HCT116 (cell line): ENCODE results near the gene SPSB1. TPM values are rescaled to one million over a fixed set of nuclear protein-coding genes. Genes with fewer than 3 reads are reported as not detected.

Source experiments
- ATAC-seq: fragments of 200-7000 bp; cut with Tn5 transposase; 2 replicates; pipeline ENCODE4 v1.9.1; 2020; ENCODE audit warnings: mild to moderate bottlenecking, moderate library complexity
- BruUV-seq: library from RNA; stranded (reverse); fragments of 400-500 nt; replicated peaks from 2 replicates; lab custom pipeline; 2021; lab: Mats Ljungman, UMichigan
- CTCF ChIA-PET: fragments of 300-600 bp; sonication (Branson Sonifier 250); formaldehyde crosslinking; loops from one replicate; lab custom pipeline; 2021; ENCODE audit warnings: antibody characterized with exemption; lab: Charles Lee
- POLR2A ChIA-PET: fragments of 300-600, 350-600 bp; sonication (Branson Sonifier 250); formaldehyde crosslinking; loops from one replicate; lab custom pipeline; 2021; ENCODE audit warnings: antibody characterized with exemption; lab: Charles Lee
- RAD21 ChIA-PET, 2 experiments: fragments of 300-600 bp; sonication (Branson Sonifier 250); formaldehyde crosslinking; loops; one replicate each; lab custom pipeline; 2023; ENCODE audit warnings: low total read pairs in 2 of 2; ENCODE audit not compliant: uncharacterized antibody in 2 of 2, unreplicated experiment in 2 of 2, low non-redundant PET in 1 of 2; lab: Charles Lee
- DNase-seq: peaks from one replicate; pipeline ENCODE4 v3.0.0-alpha.2; 2010; ENCODE audit warnings: low read depth, low spot score
- H2AFZ ChIP-seq: fragments of 200-600 bp; shearing (Covaris generic), sonication (generic); 2 replicates; pipeline ENCODE4 v1.6.1; 2017; ENCODE audit warnings: low read depth, mixed run types, mixed read lengths, antibody characterized with exemption, low read length; ENCODE audit not compliant: poor library complexity, severe bottlenecking
- H3K27ac ChIP-seq: 2 replicates; pipeline ENCODE4 v1.5.1; 2012; ENCODE audit warnings: low read depth, low read length
- H3K27me3 ChIP-seq: fragments of 200-600 bp; sonication (generic); 2 replicates; pipeline ENCODE4 v1.6.1; 2016; ENCODE audit warnings: mixed run types, low read length, mixed read lengths; ENCODE audit not compliant: insufficient read depth
- H3K36me3 ChIP-seq, 2 experiments: fragments of 200-500 bp in 1 of 2; fragments of 200-600 bp in 1 of 2; sonication (Bioruptor generic) in 1 of 2; sonication (generic) in 1 of 2; 2 replicates each; pipeline versions ENCODE4 v1.5.1 to v1.6.1; 2014 to 2016; ENCODE audit warnings: low read length in 2 of 2, inconsistent platforms in 1 of 2, mixed read lengths in 1 of 2, mixed run types in 1 of 2; ENCODE audit not compliant: insufficient read depth in 2 of 2, control insufficient read depth in 1 of 2
- H3K4me1 ChIP-seq, 2 experiments: fragments of 200-600 bp in 1 of 2; sonication (generic) in 1 of 2; 2 replicates each; pipeline versions ENCODE4 v1.5.1 to v1.6.1; 2012 to 2017; ENCODE audit warnings: low read length in 2 of 2, inconsistent platforms in 1 of 2, mild to moderate bottlenecking in 1 of 2, mixed read lengths in 1 of 2, mixed run types in 1 of 2, moderate library complexity in 1 of 2; ENCODE audit not compliant: insufficient read depth in 2 of 2, control insufficient read depth in 1 of 2
- H3K4me2 ChIP-seq: fragments of 200-600 bp; sonication (generic); 2 replicates; pipeline ENCODE4 v1.6.1; 2017; ENCODE audit warnings: mixed run types, low read length, mixed read lengths
- H3K4me3 ChIP-seq, 2 experiments: fragments of 200-600 bp in 1 of 2; sonication (generic) in 1 of 2; replicated peaks in 1 of 2; 2 replicates each; pipeline ENCODE4 v1.5.1; 2011 to 2016; ENCODE audit warnings: low read length in 2 of 2, control low read depth in 1 of 2, low read depth in 1 of 2, mild to moderate bottlenecking in 1 of 2, mixed read lengths in 1 of 2, mixed run types in 1 of 2
- H3K79me2 ChIP-seq: fragments of 200-600 bp; sonication (generic); 2 replicates; pipeline ENCODE4 v1.6.1; 2017; ENCODE audit warnings: mild to moderate bottlenecking, mixed run types, low read length, moderate library complexity, mixed read lengths; ENCODE audit not compliant: insufficient read depth
- H3K9ac ChIP-seq: fragments of 200-600 bp; sonication (generic); 2 replicates; pipeline ENCODE4 v1.6.1; 2016; ENCODE audit warnings: low read length, mixed read lengths
- H3K9me2 ChIP-seq: fragments of 200-600 bp; sonication (generic), shearing (Covaris generic); 2 replicates; pipeline ENCODE4 v1.6.1; 2017; ENCODE audit warnings: mixed run types, mild to moderate bottlenecking, moderate library complexity; ENCODE audit not compliant: insufficient read depth
- H3K9me3 ChIP-seq, 2 experiments: fragments of 200-500 bp in 1 of 2; fragments of 200-600 bp in 1 of 2; sonication (Bioruptor generic) in 1 of 2; sonication (generic) in 1 of 2; 2 replicates each; pipeline ENCODE4 v1.6.1; 2014 to 2017; ENCODE audit warnings: low read length in 2 of 2, mixed read lengths in 2 of 2, inconsistent platforms in 1 of 2, low read depth in 1 of 2, mild to moderate bottlenecking in 1 of 2, mixed run types in 1 of 2, moderate library complexity in 1 of 2; ENCODE audit not compliant: control insufficient read depth in 1 of 2, insufficient read depth in 1 of 2
- H4K20me1 ChIP-seq: fragments of 200-600 bp; sonication (generic), shearing (Covaris generic); 2 replicates; pipeline ENCODE4 v1.6.1; 2017; ENCODE audit warnings: mixed run types, mild to moderate bottlenecking, moderate library complexity; ENCODE audit not compliant: insufficient read depth
- CBX3 ChIP-seq: IDR thresholded peaks from 2 replicates; pipeline ENCODE4 v1.6.1; 2012; ENCODE audit warnings: low read depth
- CEBPB ChIP-seq: IDR thresholded peaks from 2 replicates; pipeline ENCODE4 v1.6.1; 2012; ENCODE audit warnings: low read depth
- EGR1 ChIP-seq: IDR thresholded peaks from 2 replicates; pipeline ENCODE4 v1.6.1; 2012; ENCODE audit warnings: low read depth
- ELF1 ChIP-seq: IDR thresholded peaks from 2 replicates; pipeline ENCODE4 v1.6.1; 2012; ENCODE audit warnings: low read depth, borderline replicate concordance
- EZH2 ChIP-seq: fragments of 200-600 bp; sonication (generic); IDR thresholded peaks from 2 replicates; pipeline ENCODE4 v1.6.1; 2017; ENCODE audit warnings: antibody characterized with exemption, mixed run types
- EZH2phosphoT487 ChIP-seq: fragments of 200-600 bp; IDR thresholded peaks from 2 replicates; pipeline ENCODE4 v1.6.1; 2018; ENCODE audit warnings: antibody characterized with exemption, borderline replicate concordance
- FOSL1 ChIP-seq: IDR thresholded peaks from 2 replicates; pipeline ENCODE4 v1.6.1; 2012; ENCODE audit warnings: low read depth
- JUND ChIP-seq: IDR thresholded peaks from 2 replicates; pipeline ENCODE4 v1.6.1; 2012
- POLR2AphosphoS5 ChIP-seq: IDR thresholded peaks from 2 replicates; pipeline ENCODE4 v1.6.1; 2011; ENCODE audit warnings: mild to moderate bottlenecking, low read depth, low read length, moderate library complexity
- RAD21 ChIP-seq: IDR thresholded peaks from 2 replicates; pipeline ENCODE4 v1.6.1; 2012; ENCODE audit warnings: low read depth, mild to moderate bottlenecking
- SRF ChIP-seq: IDR thresholded peaks from 2 replicates; pipeline ENCODE4 v1.6.1; 2012; ENCODE audit warnings: low read depth
- TCF7L2 ChIP-seq: IDR thresholded peaks from 2 replicates; pipeline ENCODE4 v1.7.0; 2011; ENCODE audit warnings: borderline replicate concordance, inconsistent platforms; ENCODE audit not compliant: insufficient read depth, insufficient read length; ENCODE audit errors: extremely low read depth
- YY1 ChIP-seq: IDR thresholded peaks from 2 replicates; pipeline ENCODE4 v1.6.1; 2011; ENCODE audit warnings: low read length, low read depth, moderate library complexity, mild to moderate bottlenecking; ENCODE audit not compliant: insufficient replicate concordance; ENCODE audit errors: extremely low read depth
- ZNF274 ChIP-seq: fragments of 200-500 bp; sonication (Bioruptor generic); IDR thresholded peaks from 2 replicates; pipeline ENCODE4 v1.6.1; 2014; ENCODE audit warnings: mild to moderate bottlenecking, low read depth, low read length, inconsistent platforms
- intact Hi-C: fragments of 100-400 bp; cut with micrococcal nuclease; formaldehyde crosslinking; loops from 2 replicates; pipeline ENCODE4 v1.10.0; 2022
- total RNA-seq: library from RNA; stranded (reverse); gene quantifications from one replicate; pipeline ENCODE4 v1.2.1, GENCODE V29; 2021; ENCODE audit not compliant: unreplicated experiment
- TF ChIP-seq, protein P1 (sequence below): IDR thresholded peaks from 2 replicates; pipeline ENCODE4 v1.6.1; 2012; ENCODE audit warnings: low read depth
- TF ChIP-seq, protein P2 (sequence below): IDR thresholded peaks from 2 replicates; pipeline ENCODE4 v1.6.1; 2012

The SPSB1 gene
- total RNA-seq, 1 experiment from 2014 or later, result 10.8 TPM

- no peak overlapping the region for H2AFZ ChIP-seq
- no peaks in the 10 kb centered on the region for H3K27me3 ChIP-seq
- no peaks in the 10 kb centered on the region for H3K79me2 ChIP-seq
- DNase-seq (no peak), ATAC-seq (no peak)
- H3K4me3 ChIP-seq, result no peak overlapping the region
- no peaks in the 10 kb centered on the region for H3K4me1 ChIP-seq
- H4K20me1 ChIP-seq, result no peaks in the 10 kb centered on the region
- BruUV-seq, result no TSS peak
- TF ChIP-seq EZH2phosphoT487 (no peak), EGR1 (no peak)
- TF ChIP-seq, protein P1, sequence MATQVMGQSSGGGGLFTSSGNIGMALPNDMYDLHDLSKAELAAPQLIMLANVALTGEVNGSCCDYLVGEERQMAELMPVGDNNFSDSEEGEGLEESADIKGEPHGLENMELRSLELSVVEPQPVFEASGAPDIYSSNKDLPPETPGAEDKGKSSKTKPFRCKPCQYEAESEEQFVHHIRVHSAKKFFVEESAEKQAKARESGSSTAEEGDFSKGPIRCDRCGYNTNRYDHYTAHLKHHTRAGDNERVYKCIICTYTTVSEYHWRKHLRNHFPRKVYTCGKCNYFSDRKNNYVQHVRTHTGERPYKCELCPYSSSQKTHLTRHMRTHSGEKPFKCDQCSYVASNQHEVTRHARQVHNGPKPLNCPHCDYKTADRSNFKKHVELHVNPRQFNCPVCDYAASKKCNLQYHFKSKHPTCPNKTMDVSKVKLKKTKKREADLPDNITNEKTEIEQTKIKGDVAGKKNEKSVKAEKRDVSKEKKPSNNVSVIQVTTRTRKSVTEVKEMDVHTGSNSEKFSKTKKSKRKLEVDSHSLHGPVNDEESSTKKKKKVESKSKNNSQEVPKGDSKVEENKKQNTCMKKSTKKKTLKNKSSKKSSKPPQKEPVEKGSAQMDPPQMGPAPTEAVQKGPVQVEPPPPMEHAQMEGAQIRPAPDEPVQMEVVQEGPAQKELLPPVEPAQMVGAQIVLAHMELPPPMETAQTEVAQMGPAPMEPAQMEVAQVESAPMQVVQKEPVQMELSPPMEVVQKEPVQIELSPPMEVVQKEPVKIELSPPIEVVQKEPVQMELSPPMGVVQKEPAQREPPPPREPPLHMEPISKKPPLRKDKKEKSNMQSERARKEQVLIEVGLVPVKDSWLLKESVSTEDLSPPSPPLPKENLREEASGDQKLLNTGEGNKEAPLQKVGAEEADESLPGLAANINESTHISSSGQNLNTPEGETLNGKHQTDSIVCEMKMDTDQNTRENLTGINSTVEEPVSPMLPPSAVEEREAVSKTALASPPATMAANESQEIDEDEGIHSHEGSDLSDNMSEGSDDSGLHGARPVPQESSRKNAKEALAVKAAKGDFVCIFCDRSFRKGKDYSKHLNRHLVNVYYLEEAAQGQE, result no peak
- ChIA-PET POLR2A (interaction anchor here (0.6 kb wide), 1 partner anchor 77 kb away, joined by 3 read pairs; no protein-coding TSS in a partner anchor), CTCF (no interaction called here), RAD21 (no interaction called here)
- no peak overlapping the region for H3K9ac ChIP-seq
- H3K4me2 ChIP-seq, result no peak overlapping the region
- H3K9me2 ChIP-seq, result no peaks in the 10 kb centered on the region
- H3K27ac ChIP-seq, result no peak overlapping the region
- intact Hi-C loops, result no loop called here
- no peaks in the 10 kb centered on the region for H3K36me3 ChIP-seq
- H3K9me3 ChIP-seq, result no peaks in the 10 kb centered on the region
Measured at GRCh38 chr1:9378801-9379200, 86.1 kb downstream of the SPSB1 start.

DNA sequence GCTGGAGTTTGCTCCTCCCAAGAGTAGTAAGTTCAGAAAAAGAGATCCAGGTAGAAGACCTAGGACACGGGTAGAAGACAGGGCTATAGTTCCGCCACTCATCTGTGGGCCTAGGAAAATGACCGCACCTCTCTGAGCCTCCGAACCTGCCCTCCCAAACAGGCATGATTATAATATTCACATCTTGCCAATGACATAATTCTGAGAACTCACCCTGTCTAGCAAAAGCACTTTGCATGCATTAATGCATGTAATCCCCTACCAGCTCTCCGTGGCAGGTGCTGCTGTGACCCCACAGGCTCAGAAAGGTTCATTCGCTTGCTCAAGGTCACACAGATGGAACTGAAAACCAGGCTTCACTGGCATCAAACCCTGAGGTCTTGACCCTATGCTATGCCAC, 88.0 kb downstream of the SPSB1 start:
- ChIA-PET CTCF (no interaction called here), POLR2A (no interaction called here), RAD21 (no interaction called here)
- ATAC-seq (no peak), DNase-seq (no peak)
- H3K9ac ChIP-seq, result no peak overlapping the region
- no peak overlapping the region for H3K4me2 ChIP-seq
- no peak overlapping the region for H2AFZ ChIP-seq
- H3K4me1 ChIP-seq, result peaks cover 0 to 4% of the 10 kb centered on the region in 2 experiments; a peak in 3 of 4 replicates
- no peak overlapping the region for H3K27ac ChIP-seq
- no peaks in the 10 kb centered on the region for H3K27me3 ChIP-seq
- H4K20me1 ChIP-seq, result no peaks in the 10 kb centered on the region
- H3K36me3 ChIP-seq, result no peaks in the 10 kb centered on the region
- BruUV-seq, result no TSS peak
- intact Hi-C loops, result no loop called here
- H3K4me3 ChIP-seq, result no peak overlapping the region
- H3K9me2 ChIP-seq, result no peaks in the 10 kb centered on the region
- H3K9me3 ChIP-seq, result no peaks in the 10 kb centered on the region
- no peaks in the 10 kb centered on the region for H3K79me2 ChIP-seq
- TF ChIP-seq TCF7L2 (no peak), POLR2AphosphoS5 (no peak), ELF1 (no peak), EGR1 (no peak), YY1 (no peak), RAD21 (no peak), EZH2phosphoT487 (no peak), JUND (no peak), FOSL1 (no peak), EZH2 (no peak), CBX3 (no peak), ZNF274 (no peak), CEBPB (no peak), SRF (no peak)
- TF ChIP-seq, protein P2, sequence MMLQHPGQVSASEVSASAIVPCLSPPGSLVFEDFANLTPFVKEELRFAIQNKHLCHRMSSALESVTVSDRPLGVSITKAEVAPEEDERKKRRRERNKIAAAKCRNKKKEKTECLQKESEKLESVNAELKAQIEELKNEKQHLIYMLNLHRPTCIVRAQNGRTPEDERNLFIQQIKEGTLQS, result no peak
